Ishikawa (cell line): Measurements from ENCODE around the gene GIMAP8.

ENCODE experiments used
- CEBPB ChIP-seq: IDR thresholded peaks from 2 replicates; pipeline ENCODE4 v1.6.1; 2012
- CREB1 ChIP-seq: IDR thresholded peaks from 2 replicates; pipeline ENCODE4 v1.6.1; 2012; ENCODE audit warnings: low read depth
- FOXM1 ChIP-seq: IDR thresholded peaks from 2 replicates; pipeline ENCODE4 v1.6.1; 2012; ENCODE audit warnings: low read depth, borderline replicate concordance
- TF ChIP-seq, protein P1 (sequence below): IDR thresholded peaks from 2 replicates; pipeline ENCODE4 v1.6.1; 2012; ENCODE audit warnings: low read depth, mild to moderate bottlenecking

DNA sequence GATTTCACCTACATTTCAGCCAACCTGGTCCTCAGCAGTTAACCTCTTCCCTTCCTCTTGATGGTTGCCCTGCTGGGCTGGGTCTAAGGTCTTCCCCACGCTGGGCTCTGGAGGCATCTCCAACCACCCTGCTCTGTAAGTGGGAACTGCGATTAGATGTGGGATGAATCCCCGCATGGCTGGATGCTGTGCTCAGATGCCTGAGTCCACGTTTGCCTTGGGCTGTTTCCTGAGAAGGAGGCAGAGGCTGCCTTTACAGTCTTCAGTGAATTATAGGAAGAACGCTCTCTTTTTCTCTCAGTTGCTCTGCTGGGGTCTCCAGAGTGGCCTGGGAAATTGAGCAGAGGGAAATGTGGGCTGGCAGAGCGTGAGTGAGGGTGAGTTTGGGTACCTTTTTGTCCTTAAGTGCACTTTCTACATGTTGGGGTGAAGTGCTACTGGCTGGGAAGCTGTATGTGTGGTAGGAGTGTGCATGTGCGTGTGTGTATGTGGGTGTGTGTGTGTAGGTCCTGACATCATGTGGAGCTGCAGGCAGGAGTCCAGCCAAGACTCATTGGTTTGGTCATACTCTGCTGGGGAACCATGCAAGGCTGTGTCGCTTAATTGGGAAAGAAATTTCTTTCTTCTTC is 1.5 kb downstream of the GIMAP8 start:
- TF ChIP-seq CEBPB, result no peak
- no peak for TF ChIP-seq CREB1
- TF ChIP-seq FOXM1, result no peak
- TF ChIP-seq, protein P1, sequence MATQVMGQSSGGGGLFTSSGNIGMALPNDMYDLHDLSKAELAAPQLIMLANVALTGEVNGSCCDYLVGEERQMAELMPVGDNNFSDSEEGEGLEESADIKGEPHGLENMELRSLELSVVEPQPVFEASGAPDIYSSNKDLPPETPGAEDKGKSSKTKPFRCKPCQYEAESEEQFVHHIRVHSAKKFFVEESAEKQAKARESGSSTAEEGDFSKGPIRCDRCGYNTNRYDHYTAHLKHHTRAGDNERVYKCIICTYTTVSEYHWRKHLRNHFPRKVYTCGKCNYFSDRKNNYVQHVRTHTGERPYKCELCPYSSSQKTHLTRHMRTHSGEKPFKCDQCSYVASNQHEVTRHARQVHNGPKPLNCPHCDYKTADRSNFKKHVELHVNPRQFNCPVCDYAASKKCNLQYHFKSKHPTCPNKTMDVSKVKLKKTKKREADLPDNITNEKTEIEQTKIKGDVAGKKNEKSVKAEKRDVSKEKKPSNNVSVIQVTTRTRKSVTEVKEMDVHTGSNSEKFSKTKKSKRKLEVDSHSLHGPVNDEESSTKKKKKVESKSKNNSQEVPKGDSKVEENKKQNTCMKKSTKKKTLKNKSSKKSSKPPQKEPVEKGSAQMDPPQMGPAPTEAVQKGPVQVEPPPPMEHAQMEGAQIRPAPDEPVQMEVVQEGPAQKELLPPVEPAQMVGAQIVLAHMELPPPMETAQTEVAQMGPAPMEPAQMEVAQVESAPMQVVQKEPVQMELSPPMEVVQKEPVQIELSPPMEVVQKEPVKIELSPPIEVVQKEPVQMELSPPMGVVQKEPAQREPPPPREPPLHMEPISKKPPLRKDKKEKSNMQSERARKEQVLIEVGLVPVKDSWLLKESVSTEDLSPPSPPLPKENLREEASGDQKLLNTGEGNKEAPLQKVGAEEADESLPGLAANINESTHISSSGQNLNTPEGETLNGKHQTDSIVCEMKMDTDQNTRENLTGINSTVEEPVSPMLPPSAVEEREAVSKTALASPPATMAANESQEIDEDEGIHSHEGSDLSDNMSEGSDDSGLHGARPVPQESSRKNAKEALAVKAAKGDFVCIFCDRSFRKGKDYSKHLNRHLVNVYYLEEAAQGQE, result no peak
